Spleen (tissue), 11 donors: ENCODE data around the gene PUS7. TPM values are rescaled to one million over a fixed set of nuclear protein-coding genes. Genes with fewer than 3 reads are reported as not detected.
"Not testable (repeated sequence)": the region's sequence is repeated elsewhere in the genome, so short reads cannot be mapped to it uniquely, and the experiment has no call there.

Experiments
- DNase-seq: peaks from one replicate; pipeline ENCODE4 v3.0.0-alpha.2; 2020
- H3K27ac ChIP-seq, 8 donors: fragments of 200-600 bp; sonication (generic) in 7 of 8; 1 replicate in 4 of 8; 2 replicates in 4 of 8; pipeline versions ENCODE4 v1.5.0 to v1.8.0; 2016 to 2021; ENCODE audit warnings: inconsistent platforms in 4 of 8, mild to moderate bottlenecking in 4 of 8, moderate library complexity in 1 of 8
- H3K27me3 ChIP-seq, 7 donors: fragments of 200-600 bp; sonication (generic) in 6 of 7; replicated peaks in 1 of 7; 1 replicate in 4 of 7; 2 replicates in 3 of 7; pipeline versions ENCODE4 v1.5.0 to v1.8.0; 2016 to 2021; ENCODE audit warnings: inconsistent platforms in 3 of 7, mild to moderate bottlenecking in 1 of 7
- H3K36me3 ChIP-seq, 6 donors: fragments of 200-600 bp; sonication (generic) in 5 of 6; 1 replicate in 4 of 6; 2 replicates in 2 of 6; pipeline versions ENCODE4 v1.5.0 to v1.8.0; 2016 to 2021; ENCODE audit warnings: inconsistent platforms in 2 of 6
- H3K4me1 ChIP-seq, 6 donors: fragments of 200-600 bp; sonication (generic) in 5 of 6; 1 replicate in 3 of 6; 2 replicates in 3 of 6; pipeline versions ENCODE4 v1.5.0 to v1.8.0; 2016 to 2021; ENCODE audit warnings: inconsistent platforms in 3 of 6
- H3K4me3 ChIP-seq, 8 donors: fragments of 200-600 bp; sonication (generic) in 7 of 8; 1 replicate in 4 of 8; 2 replicates in 4 of 8; pipeline versions ENCODE4 v1.5.0 to v1.8.0; 2016 to 2021; ENCODE audit warnings: inconsistent platforms in 4 of 8, mild to moderate bottlenecking in 4 of 8, moderate library complexity in 2 of 8
- H3K9me3 ChIP-seq, 8 donors: fragments of 200-600 bp; sonication (generic) in 7 of 8; 1 replicate in 4 of 8; 2 replicates in 4 of 8; pipeline versions ENCODE4 v1.5.0 to v1.8.0; 2016 to 2021; ENCODE audit warnings: inconsistent platforms in 4 of 8
- CTCF ChIP-seq, 11 experiments: fragments of 200-600 bp in 7 of 11; fragments of 450-650 bp in 4 of 11; sonication (generic) in 4 of 11; IDR thresholded peaks in 8 of 11; conservative IDR thresholded peaks in 3 of 11; 1 replicate in 7 of 11; 2 replicates in 4 of 11; pipeline versions ENCODE4 v1.4.0 to v1.8.0; 2016 to 2021; ENCODE audit warnings: antibody characterized with exemption in 11 of 11, inconsistent platforms in 4 of 11, mild to moderate bottlenecking in 1 of 11
- POLR2A ChIP-seq, 3 donors: fragments of 450-650 bp; IDR thresholded peaks; one replicate each; pipeline ENCODE4 v1.5.1; 2017; ENCODE audit warnings: antibody characterized with exemption in 3 of 3, mild to moderate bottlenecking in 1 of 3
- POLR2AphosphoS5 ChIP-seq, 3 donors: sonication (generic); formaldehyde crosslinking; IDR thresholded peaks; one replicate each; pipeline ENCODE4 v1.5.1; 2017; ENCODE audit warnings: antibody characterized with exemption in 3 of 3
- WGBS, 5 donors: extraction: QIAGEN DNeasy Blood & Tissue Kit in 3 of 5; methylation state at CpG; one replicate each; pipeline versions ENCODE4 v1.1.5 to v1.1.7; 2013 to 2018; 5-methylcytosine and 5-hydroxymethylcytosine counted together
- intact Hi-C: fragments of 100-400 bp; cut with DNase I; formaldehyde crosslinking; loops from one replicate; pipeline ENCODE4 v1.15.0; 2023; ENCODE audit warnings: low total_unique reads
- polyA plus RNA-seq, 3 donors: library from polyadenylated mRNA; stranded (reverse); fragments of 200-250 nt; gene quantifications; one replicate each; pipeline ENCODE4 v1.2.1, GENCODE V29; 2013
- total RNA-seq, 7 donors: library from RNA; depleted of rRNA in 3 of 7; stranded (reverse); fragments of >200 nt in 3 of 7; fragmentation: NEBNext Ultra II Directional in 4 of 7; extraction: Animal tissue kit (Norgen Biotek cat#: 25700) in 4 of 7; gene quantifications; one replicate each; pipeline versions ENCODE4 v1.1.0 to v1.2.1, GENCODE V29; 2016 to 2021
- donor health status: healthy with polysubstance abuse.
- donor health status: DM: no; HTN: no; CAD: no; lungs with moderate emphysema.
- donor health status: DM: no; HTN: no; CAD: no.
- donor health status: Bipolar disorder and iron deficiency.
- donor health status: healthy.
- donor health status: DM: no; HTN: no; CAD: no.
- donor health status: DM: yes; HTN: yes; CAD: no.

Gene PUS7
- total and polyA plus RNA-seq, 10 donors: 1.5 to 10.1 (median 6.3) TPM

GRCh38 chr7:105423987-105424386 lies 98.1 kb downstream of the PUS7 start:
- WGBS, 5 donors: 97 to 100% (median 100%) methylated on average over 2 of the region's 2 CpGs
- no peak overlapping the region for H3K4me3 ChIP-seq
- no peaks in the 10 kb centered on the region for H3K9me3 ChIP-seq
- no peaks in the 10 kb centered on the region for H3K27me3 ChIP-seq
- intact Hi-C loops: no loop called here
- H3K36me3 ChIP-seq: no peaks in the 10 kb centered on the region
- no peak for DNase-seq
- H3K27ac ChIP-seq: no peak overlapping the region
- TF ChIP-seq POLR2A (IDR thresholded peaks at IDR 0.05): no peak
- TF ChIP-seq CTCF (IDR thresholded peaks at IDR 0.05 in 8 of 11, conservative IDR thresholded peaks at IDR 0.05 in 3 of 11): no peak
- TF ChIP-seq POLR2AphosphoS5 (IDR thresholded peaks at IDR 0.05): no peak
- peaks cover 0 to 10% (median 3%) of the 10 kb centered on the region in 6 donors for H3K4me1 ChIP-seq

GRCh38 chr7:105413887-105414437 lies 108.1 kb downstream of the PUS7 start:
- WGBS, 5 donors: 82 to 86% (median 83%) methylated on average over 8 of the region's 8 CpGs
- intact Hi-C loops: no loop called here

GRCh38 chr7:105410774-105411173 lies 111.3 kb downstream of the PUS7 start:
- H3K9me3 ChIP-seq, H3K36me3 ChIP-seq, H3K27ac ChIP-seq, intact Hi-C loops, H3K4me3 ChIP-seq, DNase-seq, H3K27me3 ChIP-seq, H3K4me1 ChIP-seq: not testable (repeated sequence)
- 95 to 98% (median 96%) methylated on average over 10 to 34 of the region's 36 CpGs; no CpG with 5 or more reads in 1 of the 5 donors for WGBS, 5 donors

More at GRCh38 chr7:105413887-105414437, 108.1 kb downstream of the PUS7 start:
- DNase-seq: no peak
- no peaks in the 10 kb centered on the region for H3K4me1 ChIP-seq
- no peak overlapping the region for H3K4me3 ChIP-seq
- H3K27me3 ChIP-seq: no peaks in the 10 kb centered on the region
- TF ChIP-seq CTCF (IDR thresholded peaks at IDR 0.05 in 8 of 11, conservative IDR thresholded peaks at IDR 0.05 in 3 of 11) (no peak), POLR2AphosphoS5 (IDR thresholded peaks at IDR 0.05) (no peak), POLR2A (IDR thresholded peaks at IDR 0.05) (no peak)
- no peak overlapping the region for H3K27ac ChIP-seq
- no peaks in the 10 kb centered on the region for H3K9me3 ChIP-seq
- H3K36me3 ChIP-seq: no peaks in the 10 kb centered on the region

GRCh38 chr7:105409775-105410174 lies 112.3 kb downstream of the PUS7 start:
- H3K9me3 ChIP-seq: not testable (repeated sequence)

GRCh38 chr7:105408791-105409410 lies 113.2 kb downstream of the PUS7 start:
- 87 to 97% (median 93%) methylated on average over 5 of the region's 5 CpGs for WGBS, 5 donors
- TF ChIP-seq CTCF (IDR thresholded peaks at IDR 0.05 in 8 of 11, conservative IDR thresholded peaks at IDR 0.05 in 3 of 11) (no peak), POLR2AphosphoS5 (IDR thresholded peaks at IDR 0.05) (no peak), POLR2A (IDR thresholded peaks at IDR 0.05) (no peak)
- H3K27ac ChIP-seq: no peak overlapping the region
- DNase-seq: no peak
- no peaks in the 10 kb centered on the region for H3K36me3 ChIP-seq
- H3K27me3 ChIP-seq: no peaks in the 10 kb centered on the region
- intact Hi-C loops: no loop called here
- H3K4me1 ChIP-seq: no peaks in the 10 kb centered on the region
- no peaks in the 10 kb centered on the region for H3K9me3 ChIP-seq
- no peak overlapping the region for H3K4me3 ChIP-seq

More at GRCh38 chr7:105409775-105410174, 112.3 kb downstream of the PUS7 start:
- H3K4me1 ChIP-seq, H3K36me3 ChIP-seq, H3K4me3 ChIP-seq, intact Hi-C loops, DNase-seq, H3K27me3 ChIP-seq, H3K27ac ChIP-seq: not testable (repeated sequence)
- WGBS, 5 donors: 65 to 83% (median 71%) methylated on average over 1 to 3 of the region's 3 CpGs

Other genes starting within 250 kb of the PUS7 start
- 10 to 100 TPM; 42.6 to 60.3 (median 56.9) TPM for gene SRPK2, start 133.3 kb downstream of the PUS7 start, total RNA-seq
- 10 to 100 TPM in 2 of 3 donors, 1 to 10 TPM in 1; 9.6 to 12.8 (median 10.7) TPM for gene SRPK2, start 133.3 kb downstream of the PUS7 start, polyA plus RNA-seq
- gene RINT1, start 9.9 kb upstream of the PUS7 start, total RNA-seq: 10 to 100 TPM; 18.3 to 27.1 (median 22.7) TPM
- 10 to 100 TPM; 12.8 to 22.4 (median 16.0) TPM for gene RINT1, start 9.9 kb upstream of the PUS7 start, polyA plus RNA-seq
- gene EFCAB10, start 59.2 kb upstream of the PUS7 start, total RNA-seq: 1 to 10 TPM in 1 of 7 donors, not detected in 6; 1.3 TPM
- gene EFCAB10, start 59.2 kb upstream of the PUS7 start, polyA plus RNA-seq: under 1 TPM in 1 of 3 donors, not detected in 2; 0.08 TPM